BLaER1 treated with 17β-estradiol and CSF1 and Interleukin-3, amounts not matched to agents 10 nM and 100 nM (cell line): ENCODE measurements around the gene ERCC8.

Experiments used
- H3K27ac ChIP-seq, 11 experiments: shearing (Covaris generic); formaldehyde crosslinking; 2 replicates each; pipeline ENCODE4 v1.8.1; 2022
- H3K27me3 ChIP-seq, 11 experiments: shearing (Covaris generic); formaldehyde crosslinking; 2 replicates each; pipeline ENCODE4 v1.8.1; 2022
- H3K36me3 ChIP-seq, 11 experiments: shearing (Covaris generic); formaldehyde crosslinking; 2 replicates each; pipeline ENCODE4 v1.8.1; 2022
- H3K4me1 ChIP-seq, 10 experiments: shearing (Covaris generic); formaldehyde crosslinking; 2 replicates each; pipeline ENCODE4 v1.8.1; 2022
- H3K4me2 ChIP-seq, 11 experiments: shearing (Covaris generic); formaldehyde crosslinking; 2 replicates each; pipeline ENCODE4 v1.8.1; 2022
- H3K4me3 ChIP-seq, 10 experiments: shearing (Covaris generic); formaldehyde crosslinking; 2 replicates each; pipeline ENCODE4 v1.8.1; 2022
- H3K9ac ChIP-seq, 11 experiments: shearing (Covaris generic); formaldehyde crosslinking; 2 replicates each; pipeline ENCODE4 v1.8.1; 2022
- H3K9me3 ChIP-seq, 11 experiments: shearing (Covaris generic); formaldehyde crosslinking; replicated peaks in 1 of 11; 2 replicates each; pipeline ENCODE4 v1.8.1; 2022
- H4K20me1 ChIP-seq, 11 experiments: shearing (Covaris generic); formaldehyde crosslinking; 2 replicates each; pipeline ENCODE4 v1.8.1; 2022
- Cebpa-rat ChIP-seq, 11 experiments: shearing (Covaris generic); IDR thresholded peaks; 2 replicates each; pipeline ENCODE4 v1.8.1; 2022

Gene ERCC8

DNA sequence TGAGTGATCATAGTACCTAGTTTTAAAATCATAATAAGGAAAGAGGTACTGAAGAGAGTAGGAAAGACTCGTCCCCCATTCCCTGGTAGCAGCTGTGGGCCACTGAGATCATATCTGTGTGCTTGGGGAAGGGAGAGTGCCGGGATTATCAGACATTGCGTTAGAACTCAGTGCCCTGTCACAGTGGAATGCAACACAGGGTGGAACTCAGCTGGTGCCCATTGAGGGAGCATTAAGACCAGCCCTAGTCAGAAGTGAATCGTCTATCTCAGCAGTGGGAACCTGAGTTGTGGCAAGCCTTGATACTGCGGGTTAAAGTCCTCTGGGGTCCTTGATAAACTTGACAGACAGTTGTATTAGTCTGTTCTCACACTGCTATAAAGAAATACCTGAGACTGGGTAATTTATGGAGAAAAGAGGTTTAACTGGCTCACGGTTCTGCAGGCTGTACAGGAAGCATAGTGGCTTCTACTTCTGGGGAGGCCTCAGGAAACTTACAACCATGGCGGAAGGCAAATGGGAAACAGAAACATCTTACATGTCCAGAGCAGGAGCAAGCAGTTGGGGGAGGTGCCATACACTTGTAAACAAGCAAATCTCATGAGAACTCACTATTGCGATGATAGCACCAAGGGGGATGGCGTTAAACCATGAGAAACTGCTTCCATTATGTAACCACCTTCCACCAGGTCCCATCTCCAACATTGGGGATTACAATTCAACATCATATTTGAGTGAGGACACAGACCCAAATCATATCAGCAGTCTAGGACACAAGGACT is 33.3 kb upstream of the ERCC8 start:
- Histone ChIP-seq H4K20me1 (peaks cover 0 to 35% (median 0%) of the 10 kb centered on the region in 11 experiments; a peak in 5 of 22 replicates), H3K27ac (no peak overlapping the region), H3K4me3 (no peak overlapping the region), H3K27me3 (no peaks in the 10 kb centered on the region), H3K9ac (no peak overlapping the region), H3K4me1 (no peaks in the 10 kb centered on the region), H3K4me2 (no peak overlapping the region), H3K9me3 (peaks cover 19 to 52% (median 30%) of the 10 kb centered on the region in 11 experiments; a peak in 21 of 22 replicates), H3K36me3 (peaks cover 0 to 37% (median 16%) of the 10 kb centered on the region in 11 experiments; a peak in 14 of 22 replicates)
- no peak for TF ChIP-seq Cebpa-rat (IDR thresholded peaks at IDR 0.05)

DNA sequence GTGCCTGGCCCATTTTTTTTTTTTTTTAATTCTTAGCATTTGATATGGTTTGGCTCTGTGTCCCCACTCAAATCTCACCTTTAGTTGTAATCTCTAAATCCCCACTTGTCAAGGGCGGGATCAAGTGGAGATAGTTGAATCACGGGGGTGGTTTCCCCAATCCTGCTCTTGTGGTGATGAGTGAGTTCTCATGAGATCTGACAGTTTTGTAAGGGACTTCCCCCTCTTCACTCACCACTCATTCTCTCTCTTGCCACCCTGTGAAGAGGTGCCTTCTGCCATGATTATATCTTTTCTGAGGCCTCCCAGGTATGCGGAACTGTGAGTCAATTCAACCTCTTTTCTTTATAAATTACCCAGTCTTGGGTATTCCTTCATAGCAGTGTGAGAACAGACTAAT is 27.4 kb upstream of the ERCC8 start:
- Histone ChIP-seq H3K4me2 (no peak overlapping the region), H3K27me3 (no peaks in the 10 kb centered on the region), H3K4me3 (no peak overlapping the region), H3K4me1 (no peaks in the 10 kb centered on the region), H4K20me1 (peaks cover 0 to 24% (median 0%) of the 10 kb centered on the region in 11 experiments; a peak in 5 of 22 replicates), H3K9ac (no peak overlapping the region), H3K9me3 (peaks cover 43 to 62% (median 49%) of the 10 kb centered on the region in 11 experiments), H3K36me3 (peaks cover 0 to 27% (median 9%) of the 10 kb centered on the region in 11 experiments; a peak in 9 of 22 replicates), H3K27ac (no peak overlapping the region)
- TF ChIP-seq Cebpa-rat (IDR thresholded peaks at IDR 0.05), result no peak

DNA sequence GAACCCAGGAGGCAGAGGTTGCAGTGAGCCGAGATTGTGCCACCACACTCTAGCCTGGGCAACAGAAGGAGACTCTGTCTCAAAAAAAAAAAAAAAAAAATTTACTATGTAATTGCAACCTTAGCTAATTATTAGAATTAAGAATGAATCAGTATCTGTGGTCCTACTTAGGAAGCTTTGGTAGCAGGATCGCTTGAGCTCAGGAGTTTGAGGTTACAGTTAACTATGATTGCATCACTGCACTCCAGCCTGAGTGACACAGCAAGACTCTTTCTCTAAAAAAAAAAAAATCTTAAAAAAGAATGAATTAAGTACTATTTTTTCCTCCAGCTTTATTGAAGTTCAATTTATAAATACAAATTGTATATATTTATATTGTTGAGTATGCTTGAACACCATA is 16.8 kb upstream of the ERCC8 start:
- H3K9ac ChIP-seq, result peak overlapping the region in 1 of 11 experiments; percentile 26; a peak in 2 of 22 replicates
- TF ChIP-seq Cebpa-rat (IDR thresholded peaks at IDR 0.05), result peak in 2 of 11 experiments; percentile 17 to 34; a peak in 2 of 22 replicates

DNA sequence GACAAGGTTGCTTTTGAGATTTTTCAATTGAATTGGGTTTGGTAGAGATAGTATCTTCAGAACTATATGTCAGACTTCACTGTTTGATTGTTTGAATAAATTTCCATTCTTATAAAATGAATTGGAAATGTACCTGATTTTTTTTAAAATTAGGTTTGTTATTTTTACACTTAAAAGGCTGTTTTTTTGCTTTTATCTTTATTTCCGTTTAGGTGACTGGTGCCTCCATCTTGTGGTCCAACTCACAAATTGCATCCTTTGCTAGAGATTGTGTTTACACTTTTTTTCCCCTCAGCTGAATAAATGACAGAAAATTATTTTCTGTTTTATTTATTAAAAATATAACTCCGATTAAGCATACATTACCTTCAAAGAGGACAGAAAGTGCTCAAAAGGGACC is 15.7 kb upstream of the ERCC8 start:
- peaks cover 4 to 15% (median 8%) of the 10 kb centered on the region in 11 experiments; a peak in 20 of 22 replicates for H3K9me3 ChIP-seq

More for the DNA sequence above, 16.8 kb upstream of the ERCC8 start:
- Histone ChIP-seq H3K4me3 (no peak overlapping the region), H3K9me3 (peaks cover 6 to 20% (median 18%) of the 10 kb centered on the region in 11 experiments), H3K36me3 (peaks cover 0 to 8% (median 0%) of the 10 kb centered on the region in 11 experiments; a peak in 3 of 22 replicates), H3K4me1 (peaks cover 0 to 32% (median 7%) of the 10 kb centered on the region in 10 experiments; a peak in 12 of 20 replicates), H3K27ac (no peak overlapping the region), H3K27me3 (no peaks in the 10 kb centered on the region), H3K4me2 (peak overlapping the region in 3 of 11 experiments; percentile 35 to 55 (median 35); a peak in 4 of 22 replicates), H4K20me1 (peaks cover 0 to 43% (median 16%) of the 10 kb centered on the region in 11 experiments; a peak in 12 of 22 replicates)

DNA sequence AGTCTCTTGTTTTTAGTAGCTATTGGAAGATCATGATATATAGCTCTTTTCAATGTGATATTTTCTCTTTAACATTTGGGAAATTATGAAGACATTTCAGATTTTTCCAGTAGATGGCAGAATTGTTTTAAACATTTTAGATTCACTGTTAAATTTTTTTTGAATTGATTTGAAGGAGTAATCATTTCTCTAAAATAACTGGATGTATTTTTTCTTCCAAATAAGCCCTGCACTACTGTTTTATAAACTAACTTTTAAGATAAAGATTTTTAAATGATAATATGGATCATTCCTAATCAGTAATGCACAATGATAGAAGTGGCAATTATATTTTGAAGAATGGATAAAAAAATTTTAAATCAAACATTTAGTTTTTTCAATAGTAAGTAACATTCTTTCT is 14.3 kb upstream of the ERCC8 start:
- Histone ChIP-seq H3K27ac (no peak overlapping the region), H3K4me3 (no peak overlapping the region), H3K27me3 (no peaks in the 10 kb centered on the region), H3K4me2 (no peak overlapping the region), H3K36me3 (peaks cover 0 to 11% (median 0%) of the 10 kb centered on the region in 11 experiments; a peak in 2 of 22 replicates), H4K20me1 (peaks cover 0 to 51% (median 16%) of the 10 kb centered on the region in 11 experiments; a peak in 12 of 22 replicates), H3K9me3 (peaks cover 12 to 20% (median 18%) of the 10 kb centered on the region in 11 experiments), H3K4me1 (peaks cover 0 to 32% (median 7%) of the 10 kb centered on the region in 10 experiments; a peak in 12 of 20 replicates), H3K9ac (no peak overlapping the region)
- TF ChIP-seq Cebpa-rat (IDR thresholded peaks at IDR 0.05), result no peak

More for the DNA sequence above, 15.7 kb upstream of the ERCC8 start:
- no peak overlapping the region for H3K9ac ChIP-seq
- H3K27me3 ChIP-seq, result no peaks in the 10 kb centered on the region
- H3K4me1 ChIP-seq, result peaks cover 0 to 32% (median 7%) of the 10 kb centered on the region in 10 experiments; a peak in 12 of 20 replicates
- 0 out of 22 replicates have a peak overlapping the region, but pooled peaks of 1 of the 11 experiments have one; percentile 35 for H3K4me2 ChIP-seq
- no peak overlapping the region for H3K4me3 ChIP-seq
- H3K36me3 ChIP-seq, result peaks cover 0 to under 1% (median 0%) of the 10 kb centered on the region in 11 experiments; a peak in 1 of 22 replicates
- no peak overlapping the region; a peak in 1 of 22 replicates for H3K27ac ChIP-seq
- H4K20me1 ChIP-seq, result peaks cover 0 to 51% (median 16%) of the 10 kb centered on the region in 11 experiments; a peak in 12 of 22 replicates
- no peak for TF ChIP-seq Cebpa-rat (IDR thresholded peaks at IDR 0.05)

DNA sequence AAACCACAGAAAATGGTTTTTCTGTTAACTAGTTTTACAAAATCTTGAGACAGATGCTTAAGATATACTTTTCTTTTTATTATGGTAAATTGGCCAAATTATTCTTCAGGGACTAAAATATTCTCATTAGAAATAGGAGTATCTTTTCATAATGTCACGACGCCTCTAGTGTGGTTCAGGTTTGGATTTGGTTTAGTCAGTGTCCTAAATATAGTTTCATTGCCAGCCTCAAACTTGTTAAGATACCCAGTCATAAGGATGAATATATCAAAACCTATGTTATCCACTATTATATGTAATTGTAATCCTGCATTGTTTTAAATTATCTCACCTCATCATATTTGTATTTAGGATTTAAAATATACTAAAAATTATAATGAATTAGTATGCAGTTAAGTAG is 13.8 kb upstream of the ERCC8 start:
- no peak overlapping the region for H3K27ac ChIP-seq
- H4K20me1 ChIP-seq, result peaks cover 0 to 51% (median 16%) of the 10 kb centered on the region in 11 experiments; a peak in 12 of 22 replicates
- no peak for TF ChIP-seq Cebpa-rat (IDR thresholded peaks at IDR 0.05)

DNA sequence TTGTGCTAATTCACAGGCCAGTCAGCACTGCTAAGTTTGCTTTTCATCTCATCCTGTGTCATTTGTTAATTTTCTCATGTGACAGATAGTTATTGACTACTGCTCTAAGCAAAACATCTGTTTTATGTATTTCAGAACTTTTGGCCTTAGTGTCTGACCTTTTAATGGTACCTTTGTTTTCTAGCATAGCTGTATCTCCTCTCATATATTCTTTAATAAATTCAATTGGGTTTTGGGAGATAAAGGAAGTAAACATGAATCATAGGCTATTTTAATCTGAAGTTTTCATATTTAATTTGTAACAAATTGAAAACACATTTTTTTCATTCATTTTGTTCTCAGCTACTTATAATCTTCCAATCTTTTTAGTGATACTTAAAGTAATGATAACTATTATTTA is 13.2 kb upstream of the ERCC8 start:
- peak overlapping the region in 3 of 11 experiments; percentile 30 to 34 (median 31); a peak in 3 of 22 replicates for H3K4me2 ChIP-seq
- H4K20me1 ChIP-seq, result peaks cover 0 to 54% (median 16%) of the 10 kb centered on the region in 11 experiments; a peak in 12 of 22 replicates
- peak overlapping the region in 2 of 11 experiments; percentile 2 to 3; a peak in 1 of 22 replicates for H3K27ac ChIP-seq
- no peak overlapping the region for H3K4me3 ChIP-seq
- peaks cover 0 to 11% (median 0%) of the 10 kb centered on the region in 11 experiments; a peak in 2 of 22 replicates for H3K36me3 ChIP-seq
- peak overlapping the region in 3 of 11 experiments; percentile 17 to 38 (median 29); a peak in 3 of 22 replicates for H3K9ac ChIP-seq
- no peaks in the 10 kb centered on the region for H3K27me3 ChIP-seq
- H3K4me1 ChIP-seq, result peaks cover 0 to 32% (median 7%) of the 10 kb centered on the region in 10 experiments; a peak in 12 of 20 replicates
- no peak for TF ChIP-seq Cebpa-rat (IDR thresholded peaks at IDR 0.05)
- peaks cover 12 to 23% (median 19%) of the 10 kb centered on the region in 11 experiments for H3K9me3 ChIP-seq

More for the DNA sequence above, 13.8 kb upstream of the ERCC8 start:
- H3K4me2 ChIP-seq, result peak overlapping the region in 2 of 11 experiments; percentile 14 to 17; a peak in 2 of 22 replicates
- peaks cover 12 to 23% (median 19%) of the 10 kb centered on the region in 11 experiments for H3K9me3 ChIP-seq
- H3K27me3 ChIP-seq, result no peaks in the 10 kb centered on the region
- no peak overlapping the region for H3K4me3 ChIP-seq
- H3K4me1 ChIP-seq, result peaks cover 0 to 32% (median 7%) of the 10 kb centered on the region in 10 experiments; a peak in 12 of 20 replicates
- H3K9ac ChIP-seq, result no peak overlapping the region
- H3K36me3 ChIP-seq, result peaks cover 0 to 11% (median 0%) of the 10 kb centered on the region in 11 experiments; a peak in 2 of 22 replicates

DNA sequence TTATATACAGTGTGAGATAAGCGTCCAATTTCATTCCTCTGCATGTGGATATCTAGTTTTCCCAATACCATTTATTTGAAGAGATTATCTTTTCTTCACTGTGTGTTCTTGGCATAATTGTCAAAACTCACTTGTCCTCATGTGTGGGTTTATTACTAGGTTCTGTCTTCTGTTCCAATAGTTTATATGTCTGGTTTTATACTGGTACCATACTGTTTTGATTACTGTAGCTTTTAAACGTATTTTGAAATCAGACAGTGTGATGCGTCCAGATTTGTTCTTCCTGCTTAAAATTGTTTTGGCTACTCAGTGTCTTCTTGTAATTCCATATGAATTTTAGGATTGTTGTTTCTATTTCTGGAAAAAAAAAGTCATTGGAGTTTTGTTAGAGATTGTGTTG is 10.4 kb upstream of the ERCC8 start:
- Histone ChIP-seq H4K20me1 (peaks cover 0 to 55% (median 16%) of the 10 kb centered on the region in 11 experiments; a peak in 12 of 22 replicates), H3K9me3 (peaks cover 12 to 24% (median 19%) of the 10 kb centered on the region in 11 experiments), H3K4me1 (peaks cover 0 to 15% (median 2%) of the 10 kb centered on the region in 10 experiments; a peak in 11 of 20 replicates), H3K9ac (no peak overlapping the region), H3K27ac (no peak overlapping the region), H3K36me3 (peaks cover 0 to 21% (median 2%) of the 10 kb centered on the region in 11 experiments; a peak in 6 of 22 replicates), H3K4me2 (no peak overlapping the region), H3K27me3 (no peaks in the 10 kb centered on the region), H3K4me3 (no peak overlapping the region)
- no peak for TF ChIP-seq Cebpa-rat (IDR thresholded peaks at IDR 0.05)
